ELF-1 (cell line): ENCODE measurements around the gene MACO1.

Source experiments
- DNase-seq: peaks from one replicate; pipeline ENCODE4 v3.0.0-alpha.2; 2016; ENCODE audit warnings: low read depth, low spot score

MACO1 gene

DNA sequence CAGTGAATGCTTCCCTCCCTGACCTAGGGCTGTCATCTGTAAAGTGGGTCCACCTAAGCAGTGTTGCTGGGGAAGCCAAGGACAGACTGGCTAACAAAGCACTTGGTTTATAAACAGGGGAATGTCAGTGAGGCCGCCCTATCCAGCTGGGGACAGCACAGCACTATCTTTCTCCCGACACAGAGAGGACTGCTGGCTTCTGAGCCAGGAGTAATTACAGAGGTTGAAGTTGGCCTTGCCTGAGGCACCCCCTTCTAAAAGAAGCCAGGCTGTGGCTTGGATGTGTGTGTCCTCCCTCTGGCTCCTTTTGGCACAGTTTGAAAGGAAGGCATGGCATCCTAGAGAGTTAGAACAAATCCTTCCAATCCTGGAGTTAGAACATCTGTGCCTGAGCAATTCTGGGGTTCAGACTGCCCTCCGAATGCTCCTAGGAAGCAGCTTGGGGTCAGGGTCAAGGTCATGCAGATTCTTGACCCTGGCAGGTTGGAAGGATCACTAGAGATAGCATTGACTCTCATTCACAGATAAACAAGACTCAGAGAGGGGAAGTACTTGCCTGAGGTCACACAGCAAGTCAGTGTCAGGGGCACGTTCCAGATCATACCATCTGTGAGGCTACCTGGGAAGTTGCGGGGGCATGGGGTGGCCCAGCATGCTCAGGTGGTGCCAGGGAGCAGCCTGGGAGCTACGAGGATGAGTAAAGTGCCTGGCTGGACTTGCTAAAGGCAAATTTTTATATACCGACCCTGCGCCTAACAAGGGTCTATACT lies 111.4 kb downstream of the MACO1 start:
- DNase-seq = peak; percentile 75

DNA sequence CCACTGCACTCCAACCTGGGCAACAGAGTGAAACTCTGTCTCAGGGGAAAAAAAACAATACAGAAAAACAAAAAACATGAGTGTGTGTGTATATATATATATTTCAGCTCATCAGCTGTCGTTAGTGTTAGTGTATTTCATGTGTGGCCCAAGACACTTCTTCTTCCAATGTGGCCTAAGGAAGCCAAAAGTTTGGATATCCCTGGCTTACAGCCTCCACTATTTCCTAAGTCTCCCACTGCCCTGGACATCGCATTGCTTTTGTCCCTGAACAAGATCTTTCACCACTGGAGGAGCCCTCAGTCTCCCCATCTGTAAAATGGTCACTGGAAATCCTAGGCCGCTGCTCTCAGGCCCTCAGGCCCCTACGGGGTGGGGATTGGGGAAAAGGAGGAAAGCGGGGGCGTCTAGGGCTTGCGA lies 112.3 kb downstream of the MACO1 start:
- no peak for DNase-seq

DNA sequence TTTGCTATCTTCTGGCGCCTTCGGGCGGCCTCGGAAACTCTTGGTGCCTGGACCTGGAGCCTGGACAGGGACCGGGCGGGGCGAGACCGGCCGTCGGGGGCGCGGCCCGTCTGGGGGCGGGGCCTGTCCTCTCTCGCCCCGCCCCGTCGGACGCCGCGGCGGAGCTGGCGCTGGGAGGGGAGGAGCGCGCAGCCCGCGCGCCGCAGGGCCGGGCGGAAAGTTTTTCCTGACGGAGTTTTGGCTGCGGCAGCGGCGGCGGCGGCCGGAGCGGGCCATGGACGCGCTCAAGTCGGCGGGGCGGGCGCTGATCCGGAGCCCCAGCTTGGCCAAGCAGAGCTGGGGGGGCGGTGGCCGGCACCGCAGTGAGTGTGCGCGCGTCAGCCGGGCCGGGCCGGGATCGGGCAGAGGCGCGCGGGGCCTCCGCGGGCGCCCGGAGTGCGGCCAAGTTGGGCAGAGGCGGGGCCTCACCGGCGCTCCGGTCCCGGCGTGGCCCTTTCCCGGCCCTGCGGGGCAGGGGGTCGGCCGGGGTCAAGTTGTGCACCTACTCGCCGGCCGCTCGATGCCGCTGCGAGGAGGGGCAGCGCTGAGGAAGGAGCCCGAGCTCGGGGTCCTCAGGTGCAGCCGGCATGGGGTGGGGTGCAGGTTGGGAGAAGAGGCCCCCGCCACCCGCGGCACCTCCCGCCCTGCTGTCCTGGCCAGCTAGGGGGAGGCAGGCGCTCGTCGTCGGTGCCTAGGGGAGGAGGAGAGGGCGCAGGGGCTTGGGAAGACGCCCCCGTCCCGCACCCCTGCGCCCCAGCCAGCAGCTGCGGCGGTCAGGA lies 112.9 kb downstream of the MACO1 start, which contains the start of gene LDLRAP1:
Gene LDLRAP1, plus strand, starts transcription at position 182 of the 818 bp plus-strand sequence. Its CDS starts 93 bp downstream, at position 275.
- peak; percentile 74 for DNase-seq

DNA sequence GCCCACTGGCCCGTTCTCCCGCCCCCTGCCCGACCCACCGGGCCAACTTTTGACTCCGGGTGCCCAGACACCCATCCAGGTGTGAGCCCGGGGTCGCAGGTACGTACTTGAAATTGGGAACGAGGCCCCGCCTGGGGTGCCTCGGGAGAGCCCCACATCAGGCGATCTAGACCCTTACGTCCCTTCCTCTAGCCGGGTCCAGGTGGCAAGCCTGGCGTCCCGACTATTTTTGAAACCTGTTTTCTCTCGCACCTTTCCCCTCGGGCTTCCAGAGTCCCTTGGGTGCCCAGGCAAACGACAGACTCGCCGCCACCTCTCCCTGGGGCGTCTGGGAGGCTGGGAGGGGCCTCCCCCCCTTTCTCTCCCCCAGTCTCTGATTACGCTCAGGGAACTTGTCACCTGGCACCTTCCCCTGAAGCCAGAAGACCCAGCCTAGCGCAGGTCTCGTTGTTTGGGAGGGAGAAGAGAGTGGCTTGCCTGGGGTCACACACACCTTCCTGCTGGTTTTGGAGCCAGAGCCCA lies 113.6 kb downstream of the MACO1 start:
- peak; percentile 36 for DNase-seq

DNA sequence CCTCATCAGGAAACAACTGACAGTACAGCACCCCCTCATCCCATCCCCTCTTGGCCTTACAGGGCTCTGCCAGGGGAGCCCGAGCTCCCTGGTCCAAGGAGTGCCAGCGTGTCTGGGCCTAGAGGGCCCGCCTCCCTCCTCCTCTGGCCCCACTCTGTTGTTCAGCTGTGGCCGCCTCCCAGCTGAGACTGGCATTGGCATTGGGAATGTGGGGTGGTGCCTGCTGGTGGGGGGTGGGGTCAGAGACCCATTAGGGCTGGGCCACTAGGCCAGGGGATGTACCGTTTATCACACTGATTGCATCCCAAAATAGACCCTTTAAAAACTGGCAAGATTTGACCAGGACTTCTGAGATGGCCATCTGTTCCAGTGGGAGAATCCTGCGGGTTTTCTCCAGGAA lies 114.1 kb downstream of the MACO1 start:
- DNase-seq = no peak

DNA sequence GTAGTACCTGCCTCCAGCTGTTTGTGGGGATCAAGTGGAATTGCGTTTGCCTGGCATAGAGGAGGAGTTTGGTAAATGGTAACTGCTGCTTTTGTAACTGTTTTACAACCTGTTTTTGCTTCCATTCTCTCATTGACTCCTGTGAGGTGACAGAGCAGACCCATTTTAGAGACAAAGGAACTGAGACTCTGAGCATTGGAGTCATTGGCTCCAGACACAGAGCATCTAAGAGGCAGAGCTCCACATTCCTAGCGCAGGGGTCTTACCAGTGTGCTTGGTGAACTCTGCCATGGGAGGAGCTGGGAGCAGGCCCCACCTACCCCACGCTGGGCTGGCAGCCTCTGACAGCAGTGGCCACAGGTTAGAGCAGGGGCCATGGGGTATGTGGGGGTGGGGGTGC lies 115.1 kb downstream of the MACO1 start:
- DNase-seq = no peak

DNA sequence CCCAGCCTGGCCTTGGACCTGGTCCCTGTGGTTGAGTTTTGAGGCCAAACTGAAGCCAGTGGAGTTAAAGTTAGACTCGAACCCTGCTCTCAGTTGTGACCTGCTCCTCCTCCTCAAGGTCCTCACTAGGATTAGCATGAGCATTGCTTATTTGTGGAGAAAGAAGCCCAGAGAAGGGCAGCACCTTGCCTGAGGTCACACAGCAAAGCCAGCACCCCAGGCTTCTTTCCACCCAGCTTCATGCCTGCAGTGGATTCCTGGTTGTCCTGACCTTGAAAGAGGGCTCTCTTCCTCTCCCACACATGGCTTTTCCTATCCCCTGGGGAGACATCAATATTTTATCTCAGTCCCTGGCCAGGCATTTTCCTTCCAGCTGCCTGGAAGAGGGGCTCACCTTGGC lies 115.5 kb downstream of the MACO1 start:
- no peak for DNase-seq

DNA sequence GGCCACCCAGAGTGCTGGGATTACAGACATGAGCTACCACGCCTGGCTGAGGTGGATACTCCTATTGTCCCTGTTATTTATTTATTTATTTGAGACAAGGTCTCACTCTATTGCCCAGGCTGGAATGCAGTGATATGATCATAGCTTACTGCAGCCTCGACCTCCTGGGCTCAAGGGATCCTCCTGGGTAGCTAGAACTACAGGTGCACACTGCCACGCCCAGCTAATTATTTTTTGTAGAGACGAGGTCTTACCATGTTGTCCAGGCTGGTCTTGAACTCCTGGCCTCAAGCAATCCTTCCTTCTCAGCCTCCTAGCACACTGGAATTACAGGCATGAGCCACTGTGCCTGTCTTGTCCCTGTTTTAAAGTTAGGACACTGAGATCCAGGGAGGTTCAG lies 117.9 kb downstream of the MACO1 start:
- no peak for DNase-seq

DNA sequence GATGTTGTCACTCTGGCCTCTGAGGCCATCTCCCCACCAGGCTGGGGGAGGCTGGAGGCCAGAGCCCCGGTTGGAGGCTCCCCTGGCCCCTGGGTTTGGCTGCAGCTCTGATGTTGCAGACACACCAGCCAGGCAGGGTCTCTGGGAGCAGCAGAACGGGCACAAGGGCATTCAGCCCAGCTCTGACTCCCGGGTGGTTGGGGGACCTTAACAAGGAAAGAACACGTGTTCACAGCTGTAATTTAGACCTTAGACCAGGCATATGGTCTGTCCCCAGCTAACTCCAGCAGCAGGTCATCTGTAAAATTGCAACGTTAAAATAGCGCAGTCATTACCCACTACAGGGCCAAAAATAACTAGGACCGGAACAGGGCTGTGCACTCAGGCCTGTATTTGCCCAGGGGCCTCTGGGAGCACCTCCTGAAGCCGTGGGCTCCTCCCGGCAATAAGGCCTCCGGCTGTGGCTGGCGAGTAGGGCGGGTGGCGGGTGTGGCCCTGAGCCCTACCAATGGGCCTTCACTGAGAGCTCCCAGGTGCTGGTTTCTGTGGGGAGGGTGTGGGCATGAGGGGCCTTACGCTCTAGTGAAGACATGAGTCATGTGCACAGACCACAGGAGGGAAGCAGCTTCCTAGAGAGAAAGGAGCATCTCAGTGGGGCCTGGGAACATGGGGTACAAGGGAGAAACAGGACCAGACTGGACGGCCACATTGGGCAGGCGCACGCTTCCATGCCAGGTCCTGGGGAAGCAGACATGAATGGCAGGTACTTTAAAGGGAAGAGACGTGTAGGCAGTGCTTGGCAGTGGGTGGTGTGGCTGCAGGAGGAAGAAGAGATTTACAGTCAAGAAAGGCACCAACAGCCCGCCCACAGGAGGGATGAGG lies 118.8 kb downstream of the MACO1 start:
- peak; percentile 32 for DNase-seq
